GM21528 (cell line): ENCODE results near the gene FKBP1B.
"Not testable (repeated sequence)": the region's sequence is repeated elsewhere in the genome, so short reads cannot be mapped to it uniquely, and the experiment has no call there.

Source experiments
- ATAC-seq: cut with Tn5 transposase; IDR thresholded peaks from one replicate; pipeline ENCODE4 v1.9.1; 2021; ENCODE audit warnings: mild to moderate bottlenecking, moderate library complexity; ENCODE audit not compliant: unreplicated experiment, low FRiP score

Gene FKBP1B

GRCh38 chr2:24022324-24022974 lies 27.1 kb upstream of the FKBP1B start:
- no peak for ATAC-seq

GRCh38 chr2:24022975-24023575 lies 26.5 kb upstream of the FKBP1B start:
- no peak for ATAC-seq

- ATAC-seq, result no peak
Measured at GRCh38 chr2:24024018-24024417, 25.5 kb upstream of the FKBP1B start.

GRCh38 chr2:24024996-24025663 lies 24.4 kb upstream of the FKBP1B start:
- no peak for ATAC-seq

GRCh38 chr2:24026233-24026632 lies 23.3 kb upstream of the FKBP1B start:
- no peak for ATAC-seq

- ATAC-seq, result no peak
Measured at GRCh38 chr2:24038786-24039499, 10.6 kb upstream of the FKBP1B start.

- ATAC-seq, result no peak
Measured at GRCh38 chr2:24040511-24040910, 9.0 kb upstream of the FKBP1B start.

- ATAC-seq, result not testable (repeated sequence)
Measured at GRCh38 chr2:24043133-24043532, 6.4 kb upstream of the FKBP1B start.

- no peak for ATAC-seq
Measured at GRCh38 chr2:24045511-24046508, 3.7 kb upstream of the FKBP1B start.

GRCh38 chr2:24046599-24046929 lies 3.0 kb upstream of the FKBP1B start:
- no peak for ATAC-seq

GRCh38 chr2:24046930-24047702 lies 2.4 kb upstream of the FKBP1B start, which contains the start of gene WDCP:
TSS of gene WDCP (minus strand) at chr2:24047391. CDS start at chr2:24039494, 7,897 bp downstream.
- peak; percentile 99 for ATAC-seq

- no peak for ATAC-seq
Measured at GRCh38 chr2:24047703-24048033, 1.9 kb upstream of the FKBP1B start.

- ATAC-seq, result no peak
Measured at GRCh38 chr2:24048769-24049484, 614 bp upstream of the FKBP1B start.

GRCh38 chr2:24050041-24050979 lies 769 bp downstream of the FKBP1B start:
- no peak for ATAC-seq

- no peak for ATAC-seq
Measured at GRCh38 chr2:24051833-24052232, 2.3 kb downstream of the FKBP1B start.

- ATAC-seq, result no peak
Measured at GRCh38 chr2:24052951-24053350, 3.4 kb downstream of the FKBP1B start.

- ATAC-seq, result no peak
Measured at GRCh38 chr2:24054366-24055010, 4.9 kb downstream of the FKBP1B start.
